HG03571 (cell line): ENCODE measurements around the gene NBL1.

ENCODE experiments used
- ATAC-seq: cut with Tn5 transposase; IDR thresholded peaks from one replicate; pipeline ENCODE4 v1.9.1; 2021; ENCODE audit not compliant: unreplicated experiment

Gene NBL1

GRCh38 chr1:19695772-19696171 is 51.7 kb downstream of the NBL1 start:
- ATAC-seq = no peak

GRCh38 chr1:19696820-19697219 is 52.7 kb downstream of the NBL1 start:
- no peak for ATAC-seq

GRCh38 chr1:19698181-19698580 is 54.1 kb downstream of the NBL1 start:
- ATAC-seq = no peak

GRCh38 chr1:19700079-19700777 is 56.1 kb downstream of the NBL1 start:
- ATAC-seq = no peak

GRCh38 chr1:19703280-19703679 is 59.2 kb downstream of the NBL1 start:
- ATAC-seq = no peak

- no peak for ATAC-seq
Observed at GRCh38 chr1:19704247-19705113, 60.4 kb downstream of the NBL1 start.

- no peak for ATAC-seq
Observed at GRCh38 chr1:19705464-19705863, 61.4 kb downstream of the NBL1 start.

- ATAC-seq = no peak
Observed at GRCh38 chr1:19706136-19706535, 62.0 kb downstream of the NBL1 start.
